ENCODE data around the gene SIRT5.

GRCh38 chr6:13661647-13662046, 87.2 kb downstream of the SIRT5 start:
- TF ChIP-seq CTCF (IDR thresholded peaks at IDR 0.05): no peak
- no peak for TF ChIP-seq POLR2A (IDR thresholded peaks at IDR 0.05)
